ENCODE results near the gene LPIN1.

DNA sequence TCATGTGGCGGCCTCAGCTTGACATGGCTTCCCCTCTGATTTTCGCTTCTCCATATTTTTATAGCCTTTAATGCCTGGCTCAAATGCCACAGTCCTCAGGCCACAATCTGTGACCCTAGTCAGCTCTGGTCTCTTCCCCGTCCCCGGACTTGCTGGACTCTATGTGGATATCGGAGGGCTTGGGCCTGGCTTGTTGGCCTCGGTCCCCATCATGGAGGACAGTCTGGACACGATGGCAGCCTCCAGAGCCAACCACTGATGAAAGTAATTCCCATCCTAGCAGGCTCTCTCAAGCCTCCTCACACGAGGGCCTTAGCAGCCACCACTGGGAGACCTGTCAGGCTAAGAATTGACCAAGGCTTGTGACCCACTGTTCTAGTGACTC lies 61.6 kb downstream of the LPIN1 start:
- TF ChIP-seq, protein P1, sequence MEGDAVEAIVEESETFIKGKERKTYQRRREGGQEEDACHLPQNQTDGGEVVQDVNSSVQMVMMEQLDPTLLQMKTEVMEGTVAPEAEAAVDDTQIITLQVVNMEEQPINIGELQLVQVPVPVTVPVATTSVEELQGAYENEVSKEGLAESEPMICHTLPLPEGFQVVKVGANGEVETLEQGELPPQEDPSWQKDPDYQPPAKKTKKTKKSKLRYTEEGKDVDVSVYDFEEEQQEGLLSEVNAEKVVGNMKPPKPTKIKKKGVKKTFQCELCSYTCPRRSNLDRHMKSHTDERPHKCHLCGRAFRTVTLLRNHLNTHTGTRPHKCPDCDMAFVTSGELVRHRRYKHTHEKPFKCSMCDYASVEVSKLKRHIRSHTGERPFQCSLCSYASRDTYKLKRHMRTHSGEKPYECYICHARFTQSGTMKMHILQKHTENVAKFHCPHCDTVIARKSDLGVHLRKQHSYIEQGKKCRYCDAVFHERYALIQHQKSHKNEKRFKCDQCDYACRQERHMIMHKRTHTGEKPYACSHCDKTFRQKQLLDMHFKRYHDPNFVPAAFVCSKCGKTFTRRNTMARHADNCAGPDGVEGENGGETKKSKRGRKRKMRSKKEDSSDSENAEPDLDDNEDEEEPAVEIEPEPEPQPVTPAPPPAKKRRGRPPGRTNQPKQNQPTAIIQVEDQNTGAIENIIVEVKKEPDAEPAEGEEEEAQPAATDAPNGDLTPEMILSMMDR (IDR thresholded peaks at IDR 0.05; ENCODE audit: low read depth, low read length): no peak
- TF ChIP-seq EZH2phosphoT487 (IDR thresholded peaks at IDR 0.05; ENCODE audit: low read depth): no peak

Data from OCI-LY3 (cell line).